ENCODE data around the gene TBPL2. TPM values are rescaled to one million over a fixed set of nuclear protein-coding genes. Genes with fewer than 3 reads are reported as not detected.

TBPL2 gene
- total RNA-seq, 1 experiment from 2014 or later: not detected

DNA sequence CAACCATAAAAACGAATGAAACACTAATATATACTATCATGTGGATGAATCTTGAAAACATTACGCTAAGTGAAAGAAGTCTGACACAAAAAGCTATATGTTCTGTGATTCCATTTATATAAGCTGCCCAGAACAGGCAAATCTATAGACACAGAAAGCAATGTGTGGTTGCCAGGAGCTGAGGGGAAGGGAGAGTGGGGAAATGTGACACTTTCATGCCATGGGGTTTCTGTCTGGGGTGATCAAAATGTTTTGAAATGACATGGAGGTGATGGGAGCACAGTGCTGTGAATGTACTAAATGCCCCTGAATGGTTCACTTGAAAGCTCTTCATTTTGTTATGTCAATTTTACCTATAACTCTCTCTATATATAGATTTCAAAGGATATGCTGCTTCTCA, 58.9 kb downstream of the TBPL2 start:
- DNase-seq (ENCODE audit: low read depth): no peak
- in situ Hi-C loops (cut with HindIII; ENCODE audit: low pct_unique_long_range_greater_than_20kb, low sequenced_read_pairs): no loop called here

DNA sequence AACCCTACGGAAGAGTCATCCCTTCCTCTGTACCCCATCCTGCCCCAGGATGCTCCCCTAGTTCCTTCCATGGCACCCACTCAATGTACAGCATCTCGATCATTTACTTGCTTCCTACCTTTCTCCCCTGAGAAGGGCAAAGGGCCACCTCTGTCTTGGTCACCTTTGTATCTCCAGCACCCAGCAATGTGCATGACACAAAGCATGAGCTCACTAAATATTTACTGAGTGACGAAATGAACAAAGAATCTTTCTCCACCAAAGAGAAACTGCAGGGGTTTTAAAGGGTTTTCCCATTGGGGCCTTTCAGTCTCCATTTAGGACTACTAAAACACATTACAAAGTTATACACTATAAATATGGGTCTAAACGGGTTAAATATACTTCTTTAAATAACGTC, 59.4 kb downstream of the TBPL2 start:
- in situ Hi-C loops (cut with HindIII; ENCODE audit: low pct_unique_long_range_greater_than_20kb, low sequenced_read_pairs): no loop called here
- DNase-seq (ENCODE audit: low read depth): no peak

DNA sequence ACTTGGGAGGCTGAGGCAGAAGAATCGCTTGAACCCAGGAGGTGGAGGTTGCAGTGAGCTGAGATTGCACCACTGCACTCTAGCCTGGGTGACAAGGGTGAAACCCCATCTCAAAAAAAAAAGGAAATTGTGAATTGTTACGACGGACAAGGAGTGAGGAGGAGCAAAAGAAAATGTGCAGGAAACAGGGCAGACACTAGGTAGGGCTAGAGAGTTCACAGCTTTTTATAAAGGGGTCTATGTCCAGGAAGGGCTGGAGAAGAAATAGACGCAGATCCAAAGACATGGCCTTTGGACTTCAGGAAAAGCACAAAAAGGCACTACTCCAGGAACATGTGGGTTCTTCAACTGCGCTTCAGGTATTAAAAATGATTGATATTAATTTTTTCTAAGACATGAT, 63.2 kb downstream of the TBPL2 start:
- in situ Hi-C loops (cut with HindIII; ENCODE audit: low pct_unique_long_range_greater_than_20kb, low sequenced_read_pairs): no loop called here
- no peak for DNase-seq (ENCODE audit: low read depth)

DNA sequence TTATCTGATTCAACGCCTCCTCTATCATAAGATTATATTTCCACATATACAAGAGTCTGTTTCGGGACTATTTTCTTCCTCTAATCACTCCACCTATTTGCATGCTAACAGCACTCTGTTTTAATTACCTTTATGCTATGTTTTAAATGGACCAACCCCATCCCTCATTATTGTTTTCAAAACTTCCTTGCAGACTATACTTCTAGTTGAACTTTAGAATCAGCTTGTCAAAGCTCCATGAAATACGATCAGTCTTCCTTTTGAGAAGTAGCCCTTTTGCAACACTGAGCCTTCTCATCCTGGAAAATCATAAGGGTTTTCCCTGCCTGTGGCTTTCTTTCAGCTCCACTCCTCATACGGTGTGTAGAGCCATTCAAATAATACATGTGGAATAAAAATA, 65.6 kb downstream of the TBPL2 start:
- in situ Hi-C loops (cut with HindIII; ENCODE audit: low pct_unique_long_range_greater_than_20kb, low sequenced_read_pairs): no loop called here
- no peak for DNase-seq (ENCODE audit: low read depth)

DNA sequence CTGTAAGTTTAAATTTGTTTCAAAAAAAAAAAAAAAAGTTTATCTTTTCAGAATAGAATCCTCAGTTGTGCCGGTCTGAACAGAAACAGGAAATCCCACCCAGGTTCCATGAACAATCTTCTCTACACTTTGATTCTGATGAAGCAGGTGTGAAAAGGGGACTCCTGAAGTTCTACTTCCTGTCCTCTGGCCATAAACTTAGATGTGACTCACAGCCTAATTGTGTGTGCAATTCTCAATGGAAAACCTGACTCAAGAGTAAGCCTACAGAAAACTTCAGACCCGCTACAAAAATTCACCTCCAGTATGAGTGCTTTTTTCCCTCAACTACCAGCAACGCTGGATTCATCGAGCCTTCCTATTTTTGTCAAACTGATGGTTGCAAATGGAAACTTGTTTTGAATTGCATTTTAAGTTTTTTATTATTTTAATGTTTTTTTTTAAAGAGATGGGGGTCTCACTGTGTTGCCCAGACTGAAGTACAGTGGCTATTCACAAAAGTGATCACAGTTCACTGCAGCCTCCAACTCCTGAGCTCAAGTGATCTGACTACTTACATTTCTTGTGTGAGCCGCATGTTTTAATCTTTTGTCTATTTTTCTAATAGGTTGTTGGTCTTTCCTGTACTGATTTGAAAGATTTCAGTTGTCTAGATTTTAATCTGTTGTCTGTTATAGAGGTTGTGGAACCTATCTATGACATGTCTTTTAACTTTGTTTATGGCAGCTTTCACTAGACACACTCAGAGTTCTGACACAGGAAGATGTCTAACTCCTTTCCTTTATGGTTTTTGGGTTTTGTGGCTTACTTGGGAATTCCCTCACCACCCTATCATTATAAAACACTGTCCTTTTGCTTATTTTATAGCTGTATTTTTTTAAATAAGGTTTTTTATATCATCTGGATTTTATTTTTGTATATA, 66.4 kb downstream of the TBPL2 start:
- in situ Hi-C loops (cut with HindIII; ENCODE audit: low pct_unique_long_range_greater_than_20kb, low sequenced_read_pairs): no loop called here
- DNase-seq (ENCODE audit: low read depth): no peak

DNA sequence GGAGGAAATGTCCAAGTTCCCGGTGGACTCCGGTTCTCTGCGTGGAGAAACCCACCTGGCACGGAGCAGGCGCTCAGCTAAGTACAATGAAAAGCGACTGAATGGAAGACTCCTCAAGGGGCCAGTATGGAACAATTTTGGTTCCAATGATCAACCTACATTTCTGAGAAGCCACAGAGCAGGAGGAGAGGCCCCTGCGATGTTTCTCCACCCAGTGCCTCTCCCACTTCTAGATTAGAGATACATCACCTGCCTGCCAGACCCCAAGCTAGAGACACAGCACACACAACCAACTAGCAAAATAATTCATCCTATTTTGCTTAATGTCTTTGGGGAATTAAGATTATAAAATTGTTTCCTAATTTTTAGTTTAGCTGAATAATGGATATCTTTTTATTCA, 67.6 kb downstream of the TBPL2 start:
- no peak for DNase-seq (ENCODE audit: low read depth)
- in situ Hi-C loops (cut with HindIII; ENCODE audit: low pct_unique_long_range_greater_than_20kb, low sequenced_read_pairs): no loop called here

DNA sequence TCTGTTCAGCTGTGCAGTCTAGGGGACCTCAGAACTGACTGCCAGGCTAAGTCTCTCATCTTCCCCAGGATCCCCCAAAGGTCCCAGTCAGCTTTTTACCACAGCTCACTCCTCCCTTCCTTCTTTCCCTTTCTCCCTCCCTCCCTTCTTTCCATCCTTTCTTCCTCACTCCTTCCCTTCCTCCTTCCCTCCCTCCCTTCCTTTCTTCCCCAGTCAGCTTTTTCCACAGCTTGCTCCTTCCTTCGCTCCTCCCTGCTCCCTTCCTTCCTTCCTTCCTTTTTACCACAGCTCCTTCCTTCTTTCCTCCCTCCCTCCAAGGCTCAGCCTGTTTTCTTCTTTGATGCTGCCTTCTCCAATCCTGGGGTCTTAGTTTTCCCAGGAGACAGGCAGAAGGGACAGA, 68.0 kb downstream of the TBPL2 start:
- no peak for DNase-seq (ENCODE audit: low read depth)
- in situ Hi-C loops (cut with HindIII; ENCODE audit: low pct_unique_long_range_greater_than_20kb, low sequenced_read_pairs): no loop called here

DNA sequence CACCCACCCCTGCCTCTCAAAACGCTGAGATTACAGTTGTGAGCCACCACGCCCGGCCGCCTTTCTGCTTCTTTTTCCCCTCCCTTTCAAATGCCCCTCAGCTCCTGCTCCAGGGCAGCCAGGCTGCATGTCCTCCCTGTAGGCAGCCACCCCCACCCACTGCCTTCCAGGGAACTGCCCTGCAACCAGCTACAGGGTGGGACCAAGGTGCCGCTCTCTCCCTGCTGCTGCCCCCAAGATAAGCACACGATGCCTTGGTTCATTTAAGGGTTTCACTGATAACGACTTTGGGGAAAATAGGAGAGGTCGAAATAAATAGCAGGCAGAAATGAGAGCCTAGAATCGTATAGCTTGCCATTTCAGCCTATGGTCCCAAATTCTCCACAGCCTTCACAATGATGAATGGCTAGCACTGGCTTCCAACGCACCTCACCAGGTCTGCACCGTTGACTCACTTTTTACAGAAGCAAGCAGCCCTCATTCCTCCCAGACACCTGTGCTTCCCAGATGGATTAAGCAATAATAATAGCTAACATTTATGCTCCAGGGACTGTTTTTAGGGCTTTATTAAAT, 69.4 kb downstream of the TBPL2 start:
- in situ Hi-C loops (cut with HindIII; ENCODE audit: low pct_unique_long_range_greater_than_20kb, low sequenced_read_pairs): no loop called here

DNA sequence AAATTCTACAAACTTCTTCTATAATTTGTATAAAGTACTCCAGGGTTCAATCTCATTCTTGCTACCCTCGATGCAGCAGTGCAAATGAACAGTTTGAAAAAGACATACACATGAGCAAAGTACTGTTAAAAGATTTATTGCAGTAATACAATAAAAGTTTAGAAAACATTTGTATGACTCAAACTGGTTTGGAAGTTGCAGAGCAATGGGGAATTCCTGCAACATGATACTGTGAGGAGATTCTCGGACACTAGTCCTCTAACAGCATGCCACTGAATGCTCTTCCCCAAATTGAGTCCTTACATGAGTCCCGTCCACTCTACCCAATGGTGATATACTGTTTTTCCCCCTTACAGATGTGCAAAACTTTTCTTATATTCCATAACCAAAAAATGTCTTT, 74.1 kb downstream of the TBPL2 start:
- in situ Hi-C loops (cut with HindIII; ENCODE audit: low pct_unique_long_range_greater_than_20kb, low sequenced_read_pairs): no loop called here
- DNase-seq (ENCODE audit: low read depth): no peak

More for the DNA sequence above, 69.4 kb downstream of the TBPL2 start:
- no peak for DNase-seq (ENCODE audit: low read depth)

Other genes with a start within 250 kb of the TBPL2 start
- gene DLGAP5, start 249.0 kb downstream of the TBPL2 start, total RNA-seq (2014; rRNA removed; shearing (Covaris generic); ENCODE audit: low replicate concordance): 27.1 and 29.9 TPM in 2 replicates
- gene FBXO34, start 169.2 kb downstream of the TBPL2 start, total RNA-seq (2014; rRNA removed; shearing (Covaris generic); ENCODE audit: low replicate concordance): 17.9 and 20.3 TPM in 2 replicates
- gene ATG14, start 28.8 kb downstream of the TBPL2 start, total RNA-seq (2014; rRNA removed; shearing (Covaris generic); ENCODE audit: low replicate concordance): 5.9 and 10.1 TPM in 2 replicates
- 197 and 217 TPM in 2 replicates for gene KTN1, start 139.6 kb upstream of the TBPL2 start, total RNA-seq (2014; rRNA removed; shearing (Covaris generic); ENCODE audit: low replicate concordance)

Data from Caki2 (cell line).